AG04449 (cell line): Measurements from ENCODE around the gene IPCEF1.

Experiments
- CTCF ChIA-PET: fragments of 350-600 bp; formaldehyde crosslinking; extraction: SDS; loops from one replicate; lab custom pipeline; 2021; ENCODE audit warnings: antibody characterized with exemption; lab: Yijun Ruan, JAX
- POLR2A ChIA-PET: fragments of 400-600, 350-600 bp; formaldehyde crosslinking; extraction: SDS; loops from one replicate; lab custom pipeline; 2020; ENCODE audit warnings: antibody characterized with exemption, inconsistent platforms; lab: Yijun Ruan, JAX
- DNase-seq: peaks from one replicate; pipeline ENCODE4 v3.0.0-alpha.2; 2010; ENCODE audit warnings: low read depth, low spot score
- H3K4me3 ChIP-seq: 2 replicates; pipeline ENCODE4 v1.5.1; 2011; ENCODE audit warnings: low read depth, mild to moderate bottlenecking, control low read depth, low read length
- TF ChIP-seq, protein P1 (sequence below): IDR thresholded peaks from one replicate; pipeline ENCODE4 v1.5.1; 2011; ENCODE audit warnings: mild to moderate bottlenecking, moderate library complexity, low read length, control low read depth, inconsistent platforms; ENCODE audit not compliant: insufficient read depth; ENCODE audit errors: missing control alignments

IPCEF1 gene

DNA sequence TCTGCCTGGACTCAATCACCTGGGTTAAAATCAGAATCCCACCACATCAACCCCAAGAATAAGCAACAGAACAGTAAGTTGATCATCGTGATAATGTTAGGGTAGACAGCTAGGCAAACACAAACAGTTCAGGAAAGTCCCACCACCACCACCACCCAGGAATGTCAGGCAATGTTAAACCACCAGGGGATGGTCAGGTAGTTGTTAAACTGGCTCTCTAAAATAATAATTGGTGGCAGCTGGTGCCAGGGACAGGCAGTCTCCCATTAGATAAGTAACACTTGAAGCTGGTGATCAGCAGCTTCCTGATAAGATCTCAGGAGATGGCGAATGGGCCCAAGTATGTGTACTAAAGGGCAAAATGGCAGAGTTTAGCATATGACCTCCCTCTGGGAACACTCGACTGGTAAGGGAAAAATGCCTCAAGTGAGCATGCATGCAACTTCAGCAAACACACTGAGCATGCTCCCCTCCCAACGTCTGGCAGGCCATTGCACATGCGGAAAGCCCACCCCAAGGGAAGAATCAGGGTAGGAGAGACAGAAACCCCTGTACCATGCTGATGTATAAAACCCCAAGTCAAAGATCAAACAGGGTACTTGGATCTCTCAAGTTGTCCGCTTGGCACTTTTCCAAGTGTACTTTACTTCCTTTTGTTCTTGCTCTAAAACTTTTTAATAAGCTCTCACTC lies 66.6 kb downstream of the IPCEF1 start:
- no peak for DNase-seq
- ChIA-PET CTCF (interaction anchor here (1.1 to 1.2 kb wide), 2 partner anchors 9 to 13 kb away, joined by 3 to 9 read pairs; no protein-coding TSS in a partner anchor), POLR2A (no interaction called here)
- no peak overlapping the region for H3K4me3 ChIP-seq
- TF ChIP-seq, protein P1, sequence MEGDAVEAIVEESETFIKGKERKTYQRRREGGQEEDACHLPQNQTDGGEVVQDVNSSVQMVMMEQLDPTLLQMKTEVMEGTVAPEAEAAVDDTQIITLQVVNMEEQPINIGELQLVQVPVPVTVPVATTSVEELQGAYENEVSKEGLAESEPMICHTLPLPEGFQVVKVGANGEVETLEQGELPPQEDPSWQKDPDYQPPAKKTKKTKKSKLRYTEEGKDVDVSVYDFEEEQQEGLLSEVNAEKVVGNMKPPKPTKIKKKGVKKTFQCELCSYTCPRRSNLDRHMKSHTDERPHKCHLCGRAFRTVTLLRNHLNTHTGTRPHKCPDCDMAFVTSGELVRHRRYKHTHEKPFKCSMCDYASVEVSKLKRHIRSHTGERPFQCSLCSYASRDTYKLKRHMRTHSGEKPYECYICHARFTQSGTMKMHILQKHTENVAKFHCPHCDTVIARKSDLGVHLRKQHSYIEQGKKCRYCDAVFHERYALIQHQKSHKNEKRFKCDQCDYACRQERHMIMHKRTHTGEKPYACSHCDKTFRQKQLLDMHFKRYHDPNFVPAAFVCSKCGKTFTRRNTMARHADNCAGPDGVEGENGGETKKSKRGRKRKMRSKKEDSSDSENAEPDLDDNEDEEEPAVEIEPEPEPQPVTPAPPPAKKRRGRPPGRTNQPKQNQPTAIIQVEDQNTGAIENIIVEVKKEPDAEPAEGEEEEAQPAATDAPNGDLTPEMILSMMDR, result no peak

DNA sequence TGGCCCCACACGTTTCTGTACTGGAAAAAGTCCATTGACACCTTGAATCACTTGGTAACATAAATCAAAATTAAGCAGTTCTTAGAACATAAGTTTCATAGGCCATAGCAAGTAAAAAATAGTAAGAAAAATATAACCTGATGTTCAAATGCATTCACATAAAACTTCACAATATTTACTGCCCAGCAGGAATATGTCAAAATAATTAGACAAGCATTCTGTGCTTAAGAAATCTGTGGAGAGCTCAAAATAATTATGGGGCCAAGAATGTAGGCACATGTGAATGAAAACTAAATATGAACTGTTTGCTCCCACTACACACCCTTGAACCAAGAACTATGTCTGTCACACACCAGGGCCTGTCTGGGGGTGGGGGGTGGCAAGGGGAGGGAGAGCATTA lies 70.8 kb downstream of the IPCEF1 start:
- TF ChIP-seq, protein P1, result no peak
- no peak for DNase-seq
- POLR2A ChIA-PET, result no interaction called here
- CTCF ChIA-PET, result interaction anchor here (1.1 kb wide), 1 partner anchor 15 kb away, joined by 4 read pairs; no protein-coding TSS in a partner anchor
- no peak overlapping the region for H3K4me3 ChIP-seq

DNA sequence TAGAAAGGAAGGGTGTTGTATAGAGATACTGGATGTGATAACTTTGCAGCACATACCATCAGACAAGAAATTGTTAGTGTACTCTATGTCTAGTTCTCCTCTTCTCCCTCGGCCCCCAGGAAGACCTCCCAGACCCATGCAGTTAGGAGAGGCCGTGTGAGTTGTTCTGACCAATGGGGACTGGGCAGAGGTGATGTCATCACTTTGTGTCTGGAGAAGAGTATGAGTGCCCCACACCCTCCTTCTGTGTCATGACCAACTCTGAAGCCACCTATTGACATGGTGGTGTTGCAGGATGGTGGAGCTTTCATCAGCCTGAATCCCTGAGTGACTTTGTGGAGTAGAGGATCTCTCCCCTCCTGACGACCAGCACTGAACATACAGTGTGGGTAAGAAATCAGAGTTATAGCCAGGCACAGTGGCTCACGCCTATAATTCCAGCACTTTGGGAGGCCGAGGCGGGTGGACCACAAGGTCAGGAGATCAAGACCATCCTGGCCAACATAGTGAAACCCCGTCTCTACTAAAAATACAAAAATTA lies 72.2 kb downstream of the IPCEF1 start:
- no peak for DNase-seq
- POLR2A ChIA-PET, result no interaction called here
- no peak overlapping the region for H3K4me3 ChIP-seq
- CTCF ChIA-PET, result interaction anchor here (1.1 kb wide), 1 partner anchor 15 kb away, joined by 3 read pairs; no protein-coding TSS in a partner anchor
- TF ChIP-seq, protein P1, result no peak

DNA sequence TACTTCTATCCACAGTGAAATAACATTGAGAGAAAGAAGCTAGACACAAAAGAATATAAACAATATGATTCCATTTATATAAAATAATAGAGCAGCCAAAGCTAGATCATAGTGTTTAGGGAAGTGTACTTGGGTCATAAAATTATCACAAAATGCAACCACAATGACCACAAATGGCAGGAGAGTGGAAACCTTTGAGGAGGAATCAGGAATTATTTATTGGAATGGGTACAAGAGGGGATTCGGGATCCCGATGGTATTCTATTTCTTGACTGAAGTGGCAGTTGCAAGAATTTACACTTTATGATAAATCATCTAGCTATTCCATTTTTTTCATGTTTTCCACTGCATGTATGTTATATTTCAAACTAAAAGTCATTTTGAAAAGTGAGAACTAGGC lies 76.1 kb downstream of the IPCEF1 start:
- no peak for DNase-seq
- CTCF ChIA-PET, result interaction anchor here (0.7 to 1.0 kb wide), 2 partner anchors 8 to 90 kb away, joined by 3 read pairs; no protein-coding TSS in a partner anchor
- TF ChIP-seq, protein P1, result no peak
- POLR2A ChIA-PET, result no interaction called here
- H3K4me3 ChIP-seq, result no peak overlapping the region

DNA sequence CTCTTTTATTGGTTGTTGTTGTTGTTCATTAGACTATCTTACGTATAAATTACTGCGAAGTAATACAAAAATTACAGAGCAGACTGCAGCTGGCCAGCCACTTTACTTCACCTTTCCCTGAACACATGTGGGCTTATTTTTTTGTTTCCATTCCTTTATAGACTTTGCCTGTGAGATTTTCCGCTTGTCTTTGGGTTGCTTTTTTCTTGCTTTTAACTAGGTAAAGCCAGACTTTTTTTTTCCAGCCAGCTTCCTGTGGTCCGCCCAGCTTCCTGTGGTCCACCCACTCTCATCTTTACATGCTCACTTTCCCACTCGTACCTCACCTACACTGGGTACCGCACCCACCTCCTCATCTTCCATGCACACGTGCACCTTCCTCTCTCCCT lies 79.0 kb downstream of the IPCEF1 start:
- DNase-seq, result no peak
- ChIA-PET POLR2A (no interaction called here), CTCF (interaction anchor here (1.0 to 2.8 kb wide), 13 partner anchors 10 to 201 kb away, joined by 3 to 14 read pairs (median 5); no protein-coding TSS in a partner anchor)
- TF ChIP-seq, protein P1, result no peak
- H3K4me3 ChIP-seq, result no peak overlapping the region
